Naive thymus-derived CD8-positive, alpha-beta T cell (primary cell): ENCODE results near the gene ATF7IP2. TPM values are rescaled to one million over a fixed set of nuclear protein-coding genes. Genes with fewer than 3 reads are reported as not detected.
"Not testable (repeated sequence)": the region's sequence is repeated elsewhere in the genome, so short reads cannot be mapped to it uniquely, and the experiment has no call there.

ENCODE experiments used
- ATAC-seq, 2 donors: fragments of 150-1000 bp; cut with Tn5 transposase in 1 of 2; sonication (Bioruptor Pico), chemical (Tn5 transposase) in 1 of 2; 1 replicate in 1 of 2; 2 replicates in 1 of 2; pipeline ENCODE4 v1.10.0; 2021; ENCODE audit warnings: mild to moderate bottlenecking in 2 of 2, moderate library complexity in 2 of 2
- POLR2A ChIA-PET: fragments of 350-600 bp; sonication (Branson Sonifier 250); formaldehyde crosslinking; loops from one replicate; lab custom pipeline; 2021; ENCODE audit warnings: antibody characterized with exemption; lab: Charles Lee
- DNase-seq, 10 donors: peaks; one replicate each; pipeline versions ENCODE4 v3.0.0 to v3.0.0-alpha.2; 2020 to 2022
- H3K27ac Mint-ChIP-seq, 10 donors: one replicate each; pipeline ENCODE4 v1.8.0; 2020 to 2022; ENCODE audit warnings: mild to moderate bottlenecking in 10 of 10, mixed read lengths in 10 of 10, moderate library complexity in 4 of 10, inconsistent platforms in 1 of 10
- H3K27me3 Mint-ChIP-seq, 5 donors: one replicate each; pipeline ENCODE4 v1.8.0; 2021 to 2022; ENCODE audit warnings: mixed read lengths in 5 of 5
- H3K36me3 Mint-ChIP-seq, 3 donors: one replicate each; pipeline ENCODE4 v1.8.0; 2020 to 2022; ENCODE audit warnings: mixed read lengths in 3 of 3, mild to moderate bottlenecking in 2 of 3, inconsistent platforms in 1 of 3
- H3K4me1 Mint-ChIP-seq, 4 donors: one replicate each; pipeline ENCODE4 v1.8.0; 2021 to 2022; ENCODE audit warnings: mixed read lengths in 4 of 4
- H3K4me3 Mint-ChIP-seq, 10 donors: one replicate each; pipeline ENCODE4 v1.8.0; 2020 to 2022; ENCODE audit warnings: mild to moderate bottlenecking in 10 of 10, mixed read lengths in 10 of 10, moderate library complexity in 6 of 10, inconsistent platforms in 1 of 10
- H3K9me3 Mint-ChIP-seq, 9 donors: one replicate each; pipeline ENCODE4 v1.8.0; 2020 to 2022; ENCODE audit warnings: mixed read lengths in 9 of 9, mild to moderate bottlenecking in 3 of 9, inconsistent platforms in 1 of 9, moderate library complexity in 1 of 9
- polyA plus RNA-seq, 3 donors: library from polyadenylated mRNA; unstranded; fragments of 300-500 nt; fragmentation: Illumina TruSeq; gene quantifications; one replicate each; pipeline ENCODE4 v1.2.3, GENCODE V29; 2021
- total RNA-seq, 8 experiments: library from RNA in 2 of 8; stranded (reverse) in 2 of 8; gene quantifications; one replicate each; pipeline ENCODE4 v1.2.3 and lab custom pipeline; 2021 to 2026

Gene ATF7IP2
- total and polyA plus RNA-seq, 5 experiments from 2014 or later, result 87.6 to 182 (median 121) TPM

DNA sequence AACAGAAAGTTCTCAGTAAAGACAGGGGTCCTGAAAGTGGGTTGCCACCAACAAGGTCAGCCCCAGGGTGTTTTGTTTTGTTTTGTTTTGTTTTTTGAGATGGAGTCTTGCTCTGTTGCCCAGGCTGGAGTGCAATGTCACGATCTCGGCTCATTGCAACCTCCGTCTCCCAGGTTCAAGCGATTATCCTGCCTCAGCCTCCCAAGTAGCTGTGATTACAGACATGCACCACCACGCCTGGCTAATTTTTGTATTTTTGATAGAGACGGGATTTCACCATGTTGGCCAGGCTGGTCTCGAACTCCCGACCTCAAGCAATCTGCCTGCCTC is 24.1 kb upstream of the ATF7IP2 start:
- Mint-ChIP-seq H3K27ac (peak overlapping the region in 9 of 10 donors; percentile 80 to 93 (median 88)), H3K4me3 (peak overlapping the region in 9 of 10 donors; percentile 44 to 74 (median 71)), H3K4me1 (peaks cover 7 to 22% (median 13%) of the 10 kb centered on the region in 4 donors), H3K9me3 (peaks cover 0 to 20% (median 6%) of the 10 kb centered on the region in 9 donors)
- H3K27me3 Mint-ChIP-seq, H3K36me3 Mint-ChIP-seq, DNase-seq, ATAC-seq: not testable (repeated sequence)
- POLR2A ChIA-PET, result interaction anchor here (0.6 kb wide), 1 partner anchor 39 kb away, joined by 3 read pairs; no protein-coding TSS in a partner anchor

DNA sequence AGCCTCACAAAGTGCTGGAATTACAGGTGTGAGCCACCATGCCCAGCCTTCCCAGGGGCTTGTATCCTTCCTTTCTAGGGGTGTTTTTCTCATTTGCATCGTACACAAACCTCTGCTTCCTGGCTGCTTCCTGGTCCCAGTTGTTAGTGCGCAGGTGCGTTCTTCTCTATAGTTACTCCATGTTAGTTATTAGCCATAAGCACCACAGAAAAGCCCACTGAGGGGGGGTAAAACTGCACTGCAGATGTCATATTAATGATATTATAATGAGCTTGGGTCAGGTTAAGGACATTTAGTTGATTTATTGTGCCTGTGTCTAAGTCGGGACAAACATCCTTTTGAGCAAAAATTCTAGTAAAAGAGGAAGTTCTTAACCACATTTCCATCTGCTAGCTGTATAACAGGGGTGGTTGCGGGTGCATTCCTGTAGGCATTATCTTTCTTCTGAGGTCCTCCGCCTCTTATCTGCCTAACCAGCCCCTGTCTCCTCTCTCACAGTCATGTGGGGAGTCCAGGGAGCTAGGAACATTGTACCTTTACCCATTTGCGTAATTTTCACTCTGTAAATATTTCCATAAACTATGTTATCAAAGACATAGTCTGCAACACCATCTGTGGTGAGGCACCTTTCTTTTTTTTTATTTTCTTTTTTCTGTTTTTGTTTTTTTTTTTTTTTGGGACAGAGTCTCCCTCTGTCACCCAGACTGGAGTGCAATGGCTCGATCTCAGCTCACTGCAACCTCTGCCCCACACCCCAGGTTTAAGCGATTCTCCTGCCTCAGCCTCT is 23.6 kb upstream of the ATF7IP2 start:
- Mint-ChIP-seq H3K27ac (peak overlapping the region; percentile 32 to 93 (median 88)), H3K27me3 (no peaks in the 10 kb centered on the region), H3K4me3 (peak overlapping the region; percentile 44 to 74 (median 68)), H3K36me3 (peaks cover 0 to 5% (median 3%) of the 10 kb centered on the region in 3 donors), H3K4me1 (peaks cover 7 to 22% (median 13%) of the 10 kb centered on the region in 4 donors), H3K9me3 (peaks cover 0 to 20% (median 6%) of the 10 kb centered on the region in 9 donors)
- POLR2A ChIA-PET, result interaction anchor here (0.6 to 1.2 kb wide), 5 partner anchors 11 to 717 kb away, joined by 3 to 7 read pairs (median 5); partner anchors contain the start of gene ATF7IP2
- ATAC-seq (peak; percentile 43 to 80), DNase-seq (peak in 4 of 10 donors; percentile 3 to 42 (median 17))

DNA sequence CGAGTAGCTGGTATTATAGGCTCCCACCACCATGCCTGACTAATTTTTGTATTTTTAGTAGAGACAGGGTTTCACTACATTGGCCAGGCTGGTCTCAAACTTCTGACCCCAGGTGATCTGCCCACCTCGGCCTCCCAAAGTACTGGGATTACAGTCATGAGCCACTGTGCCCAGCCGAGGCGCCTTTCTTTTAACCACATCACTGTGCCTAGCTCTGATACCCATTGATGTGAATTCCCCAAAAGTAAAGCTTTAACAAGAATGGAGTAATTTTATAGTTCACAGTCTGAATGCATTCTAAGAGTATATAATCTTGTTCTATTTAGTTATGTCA is 23.0 kb upstream of the ATF7IP2 start:
- POLR2A ChIA-PET, result interaction anchor here (0.6 to 1.2 kb wide), 4 partner anchors 11 to 716 kb away, joined by 4 to 7 read pairs (median 5); partner anchors contain the start of gene ATF7IP2
- H3K9me3 Mint-ChIP-seq, result peaks cover 0 to 19% (median 6%) of the 10 kb centered on the region in 9 donors
- peaks cover 7 to 22% (median 13%) of the 10 kb centered on the region in 4 donors for H3K4me1 Mint-ChIP-seq
- not testable (repeated sequence) for DNase-seq, ATAC-seq, H3K27me3 Mint-ChIP-seq, H3K36me3 Mint-ChIP-seq
- peak overlapping the region in 6 of 10 donors; percentile 44 to 93 (median 86) for H3K27ac Mint-ChIP-seq
- H3K4me3 Mint-ChIP-seq, result peak overlapping the region in 9 of 10 donors; percentile 44 to 74 (median 71)

DNA sequence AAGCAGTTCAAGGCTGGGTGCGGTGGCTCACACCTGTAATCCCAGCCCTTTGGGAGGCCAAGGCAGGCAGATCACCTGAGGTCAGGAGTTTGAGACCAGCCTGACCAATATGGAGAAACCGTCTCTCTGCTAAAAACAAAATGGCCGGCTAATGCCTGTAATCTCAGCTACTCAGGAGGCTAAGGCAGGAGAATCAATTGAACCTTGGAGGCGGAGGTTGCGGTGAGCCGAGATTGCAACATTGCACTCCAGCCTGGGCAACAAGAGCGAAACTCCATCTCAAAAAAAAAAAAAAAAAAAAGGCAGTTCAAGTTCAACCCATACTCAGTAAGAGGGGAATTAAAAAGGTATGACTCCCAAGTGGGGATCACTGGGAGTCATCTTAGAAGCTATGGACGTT is 19.2 kb upstream of the ATF7IP2 start:
- H3K4me3 Mint-ChIP-seq, DNase-seq, POLR2A ChIA-PET, H3K27me3 Mint-ChIP-seq, ATAC-seq, H3K27ac Mint-ChIP-seq: not testable (repeated sequence)
- Mint-ChIP-seq H3K9me3 (peaks cover 0 to 27% (median 11%) of the 10 kb centered on the region in 9 donors), H3K4me1 (peaks cover 8 to 18% (median 12%) of the 10 kb centered on the region in 4 donors), H3K36me3 (peaks cover 0 to 19% (median 11%) of the 10 kb centered on the region in 3 donors)

DNA sequence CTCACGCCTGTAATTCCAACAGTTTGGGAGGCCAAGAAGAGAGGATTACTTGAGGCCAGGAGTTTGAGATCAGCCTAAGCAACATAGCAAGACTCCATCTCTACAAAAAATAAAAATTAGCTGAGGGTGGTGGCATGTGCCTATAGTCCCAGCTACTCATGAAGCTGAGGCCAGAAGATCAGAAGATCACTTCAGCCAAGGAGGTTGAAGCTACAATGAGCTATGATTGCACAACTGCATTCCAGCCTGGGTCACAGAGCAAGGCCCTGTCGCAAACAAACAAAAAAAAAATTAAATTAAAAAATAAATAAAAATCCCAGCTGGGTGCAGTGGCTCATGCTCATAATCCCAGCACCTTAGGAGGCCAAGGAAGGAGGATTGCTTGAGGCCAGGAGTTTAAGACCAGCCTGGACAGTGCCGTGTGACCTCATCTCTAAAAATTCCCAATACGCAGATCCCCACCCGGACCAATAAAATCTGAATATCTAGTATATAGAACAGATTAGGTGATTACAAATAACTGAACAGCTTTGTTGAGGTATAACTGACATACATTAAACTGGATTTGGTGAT is 18.2 kb upstream of the ATF7IP2 start:
- no peak overlapping the region for H3K4me3 Mint-ChIP-seq
- POLR2A ChIA-PET, result no interaction called here
- H3K27ac Mint-ChIP-seq, result no peak overlapping the region

DNA sequence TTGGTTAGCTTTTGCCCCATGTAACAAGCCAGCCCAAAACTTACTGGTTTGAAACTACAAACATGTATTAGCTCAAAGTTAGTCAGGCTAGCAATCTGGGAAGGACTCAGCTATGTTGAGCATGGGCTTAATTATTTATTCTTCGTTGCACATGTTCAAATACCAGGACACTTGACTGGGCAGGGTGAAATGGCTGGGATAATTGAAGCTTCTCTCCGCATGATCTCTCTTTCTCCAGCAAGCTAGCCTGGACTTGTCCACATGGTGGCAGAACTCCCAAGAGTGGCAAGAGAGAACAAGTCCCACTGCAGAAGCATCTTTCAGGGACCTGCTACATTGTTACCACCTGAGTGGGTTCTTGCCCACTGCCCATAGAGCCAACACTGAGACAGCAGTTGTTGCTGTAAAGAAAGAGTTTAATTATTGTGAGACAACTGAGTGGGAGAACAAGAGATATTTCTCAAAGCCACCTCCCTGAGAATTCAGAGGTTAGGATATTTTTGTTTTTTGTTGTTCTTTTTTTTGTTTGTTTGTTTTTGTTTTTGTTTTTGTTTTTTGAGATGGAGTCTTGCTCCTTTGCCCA is 16.8 kb upstream of the ATF7IP2 start:
- Mint-ChIP-seq H3K27ac (no peak overlapping the region), H3K27me3 (no peaks in the 10 kb centered on the region), H3K9me3 (peaks cover 0 to 41% (median 8%) of the 10 kb centered on the region in 9 donors), H3K4me3 (no peak overlapping the region), H3K4me1 (peaks cover 0 to 2% (median 0%) of the 10 kb centered on the region in 4 donors), H3K36me3 (peaks cover 0 to 20% (median 6%) of the 10 kb centered on the region in 3 donors)
- ATAC-seq (no peak), DNase-seq (no peak)
- POLR2A ChIA-PET, result interaction anchor here (0.5 kb wide), 1 partner anchor 16 kb away, joined by 3 read pairs; no protein-coding TSS in a partner anchor

More for the DNA sequence above, 18.2 kb upstream of the ATF7IP2 start:
- ATAC-seq (no peak), DNase-seq (no peak)
- Mint-ChIP-seq H3K9me3 (peaks cover 0 to 27% (median 8%) of the 10 kb centered on the region in 9 donors), H3K27me3 (no peaks in the 10 kb centered on the region), H3K4me1 (peaks cover 0 to 8% (median 3%) of the 10 kb centered on the region in 4 donors), H3K36me3 (peaks cover 0 to 20% (median 6%) of the 10 kb centered on the region in 3 donors)

DNA sequence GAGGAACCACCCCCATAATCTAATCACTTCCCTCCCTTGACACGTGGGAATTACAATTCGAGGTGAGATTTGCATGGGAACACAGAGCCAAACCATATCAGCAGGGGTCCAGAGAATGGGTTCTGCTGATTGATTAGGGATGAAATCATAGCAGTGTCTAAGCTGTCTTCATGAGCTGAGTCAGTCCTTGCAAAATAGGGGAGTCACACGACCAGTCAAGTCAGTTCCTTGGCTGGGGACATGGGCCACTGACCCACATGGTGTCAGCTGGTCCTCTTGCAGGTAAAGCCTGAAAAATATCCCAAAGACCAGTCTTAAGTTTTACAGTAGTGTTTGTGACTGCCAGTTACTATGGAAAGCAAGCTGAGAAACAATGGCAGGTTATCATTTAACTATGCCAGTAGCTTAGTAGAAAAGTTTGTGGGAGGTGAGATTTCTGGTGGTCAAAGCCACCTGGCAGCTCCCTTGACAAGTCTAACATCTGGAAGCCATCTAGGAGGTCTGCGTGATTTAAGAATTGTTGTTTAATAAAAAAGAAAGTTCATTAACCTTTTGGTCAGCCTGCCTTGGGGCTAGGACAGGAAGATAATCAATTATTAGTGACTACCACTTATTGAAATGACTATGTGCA is 15.7 kb upstream of the ATF7IP2 start:
- H3K9me3 Mint-ChIP-seq, result peaks cover 0 to 48% (median 8%) of the 10 kb centered on the region in 9 donors
- H3K4me1 Mint-ChIP-seq, result peaks cover 0 to 2% (median 0%) of the 10 kb centered on the region in 4 donors
- ATAC-seq (no peak), DNase-seq (no peak)
- H3K36me3 Mint-ChIP-seq, result peaks cover 0 to 20% (median 6%) of the 10 kb centered on the region in 3 donors
- H3K4me3 Mint-ChIP-seq, result no peak overlapping the region
- no peaks in the 10 kb centered on the region for H3K27me3 Mint-ChIP-seq
- H3K27ac Mint-ChIP-seq, result peak overlapping the region in 2 of 10 donors; percentile 27 to 62
- POLR2A ChIA-PET, result no interaction called here

DNA sequence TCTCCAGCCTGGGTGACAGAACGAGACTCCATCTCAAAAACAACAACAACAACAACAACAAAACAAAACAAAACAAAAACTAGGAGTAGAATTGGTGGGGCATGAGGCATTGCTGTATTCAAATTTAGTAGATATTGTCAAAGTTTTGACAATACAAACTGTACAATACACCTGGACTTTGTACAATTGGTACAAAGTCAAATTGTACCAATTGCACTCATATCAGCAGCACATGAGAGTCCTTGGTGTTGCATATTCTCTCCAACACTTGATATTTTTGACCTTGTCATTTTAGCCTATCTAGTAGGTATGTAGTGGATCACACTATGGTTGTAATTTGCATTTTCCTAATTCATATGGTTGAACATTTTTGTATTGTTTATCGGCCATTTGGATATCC is 14.3 kb upstream of the ATF7IP2 start:
- H3K36me3 Mint-ChIP-seq, result peaks cover 0 to 22% (median 6%) of the 10 kb centered on the region in 3 donors
- no peaks in the 10 kb centered on the region for H3K27me3 Mint-ChIP-seq
- DNase-seq (no peak), ATAC-seq (no peak)
- POLR2A ChIA-PET, result no interaction called here
- no peak overlapping the region for H3K27ac Mint-ChIP-seq
- H3K4me3 Mint-ChIP-seq, result no peak overlapping the region
- H3K4me1 Mint-ChIP-seq, result peaks cover 0 to 2% (median 0%) of the 10 kb centered on the region in 4 donors
- H3K9me3 Mint-ChIP-seq, result peaks cover 0 to 54% (median 9%) of the 10 kb centered on the region in 9 donors

DNA sequence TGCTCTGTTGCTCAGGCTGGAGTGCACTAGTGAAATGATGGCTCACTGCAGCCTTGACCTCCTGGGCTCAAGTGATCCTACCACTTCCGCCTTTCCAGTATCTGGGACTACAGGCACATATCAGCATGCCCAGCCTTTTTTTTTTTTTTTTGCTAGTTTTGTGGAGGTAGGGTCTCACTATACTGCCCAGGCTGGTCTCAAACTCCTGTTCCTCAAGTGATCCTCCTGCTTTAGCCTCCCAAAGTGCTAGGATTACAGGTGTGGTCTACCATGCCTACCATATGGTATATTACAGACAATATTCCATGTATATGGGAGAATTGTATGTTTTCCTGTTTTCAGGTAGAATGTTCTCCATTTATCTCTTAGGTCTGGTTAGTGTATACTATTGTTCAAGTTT is 12.3 kb upstream of the ATF7IP2 start:
- Mint-ChIP-seq H3K4me1 (no peaks in the 10 kb centered on the region), H3K36me3 (peaks cover 0 to 20% (median 6%) of the 10 kb centered on the region in 3 donors), H3K27me3 (no peaks in the 10 kb centered on the region), H3K27ac (no peak overlapping the region), H3K4me3 (no peak overlapping the region), H3K9me3 (peaks cover 0 to 51% (median 9%) of the 10 kb centered on the region in 9 donors)
- ATAC-seq (no peak), DNase-seq (no peak)
- POLR2A ChIA-PET, result no interaction called here

DNA sequence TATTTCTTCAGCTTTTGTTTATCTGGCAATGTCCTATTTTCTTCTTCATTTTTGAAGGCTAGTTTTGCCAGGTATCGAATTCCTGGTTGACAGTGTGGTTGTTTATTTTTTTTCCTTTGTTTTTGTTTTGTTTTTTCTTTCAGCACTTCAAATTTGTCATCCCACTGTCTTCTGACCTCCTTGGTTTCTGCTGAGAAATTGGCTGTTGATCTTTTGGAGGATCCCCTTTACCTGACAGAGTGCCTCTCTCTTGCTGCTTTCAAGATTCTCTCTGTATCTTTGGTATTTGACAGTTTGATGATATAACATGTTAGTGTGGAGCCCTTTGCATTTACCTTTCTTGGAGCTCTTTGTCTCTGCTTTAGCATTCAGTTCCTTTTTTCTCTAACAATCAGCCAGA is 9.6 kb upstream of the ATF7IP2 start:
- H3K4me3 Mint-ChIP-seq, result no peak overlapping the region
- no peak for DNase-seq
- H3K27ac Mint-ChIP-seq, result peak overlapping the region in 1 of 10 donors; percentile 4
- H3K9me3 Mint-ChIP-seq, result peaks cover 0 to 27% (median 9%) of the 10 kb centered on the region in 9 donors
- peaks cover 0 to 2% (median under 1%) of the 10 kb centered on the region in 4 donors for H3K4me1 Mint-ChIP-seq
- POLR2A ChIA-PET, result interaction anchor here (1.1 kb wide), 1 partner anchor 10 kb away, joined by 6 read pairs; the partner anchor contains the start of gene ATF7IP2
- H3K27me3 Mint-ChIP-seq, result no peaks in the 10 kb centered on the region
- no peak for ATAC-seq
- H3K36me3 Mint-ChIP-seq, result peaks cover 0 to 6% (median 0%) of the 10 kb centered on the region in 3 donors

DNA sequence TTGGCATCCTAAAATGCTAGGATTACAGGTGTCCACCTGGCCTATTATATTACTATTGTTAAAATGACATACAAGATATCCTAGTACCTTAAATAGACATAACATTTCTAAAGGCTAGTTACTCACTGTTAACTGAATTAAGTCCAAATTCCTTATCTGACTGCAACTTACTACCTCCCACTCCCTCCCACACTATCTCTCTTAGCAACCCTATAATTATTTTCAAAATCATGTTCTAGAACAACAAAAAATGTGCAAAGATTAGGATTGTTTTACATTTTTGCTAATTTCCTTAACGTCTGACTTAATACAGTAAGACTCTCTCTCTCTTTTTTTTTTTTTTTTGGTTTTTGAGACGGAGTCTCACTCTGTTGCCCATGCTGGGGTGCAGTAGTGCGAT is 2.2 kb upstream of the ATF7IP2 start:
- Mint-ChIP-seq H3K27ac (peak overlapping the region in 4 of 10 donors; percentile 6 to 72 (median 28)), H3K36me3 (peaks cover 9 to 15% (median 10%) of the 10 kb centered on the region in 3 donors), H3K9me3 (peaks cover 0 to 8% (median 2%) of the 10 kb centered on the region in 9 donors), H3K4me1 (peaks cover 16 to 33% (median 26%) of the 10 kb centered on the region in 4 donors), H3K27me3 (no peaks in the 10 kb centered on the region), H3K4me3 (peak overlapping the region in 2 of 10 donors; percentile 11 to 41)
- POLR2A ChIA-PET, result interaction anchor here (0.7 kb wide), 1 partner anchor 64 kb away, joined by 10 read pairs; no protein-coding TSS in a partner anchor
- ATAC-seq (no peak), DNase-seq (no peak)
